WTC11 (cell line): Measurements from ENCODE around the gene INPP4B. TPM values are rescaled to one million over a fixed set of nuclear protein-coding genes. Genes with fewer than 3 reads are reported as not detected.

Experiments used
- ATAC-seq: fragments of 200-7000 bp; cut with Tn5 transposase; 2 replicates; pipeline ENCODE4 v1.10.0; 2021; ENCODE audit warnings: mild to moderate bottlenecking, moderate library complexity
- CTCF ChIA-PET: fragments of 300-600 bp; sonication (Branson Sonifier 250); formaldehyde crosslinking; loops from one replicate; lab custom pipeline; 2021; ENCODE audit warnings: antibody characterized with exemption; lab: Charles Lee
- POLR2A ChIA-PET: fragments of 350-600 bp; sonication (Branson Sonifier 250); formaldehyde crosslinking; loops from one replicate; lab custom pipeline; 2021; ENCODE audit warnings: antibody characterized with exemption; lab: Charles Lee
- DNase-seq: peaks from one replicate; pipeline ENCODE4 v3.0.0; 2021; ENCODE audit warnings: low spot score
- H3K27ac Mint-ChIP-seq: 2 replicates; pipeline ENCODE4 v1.8.0; 2021; ENCODE audit warnings: mixed read lengths
- H3K27me3 Mint-ChIP-seq: 2 replicates; pipeline ENCODE4 v1.8.0; 2021; ENCODE audit warnings: low read depth, mild to moderate bottlenecking, moderate library complexity, mixed read lengths
- H3K36me3 Mint-ChIP-seq: 2 replicates; pipeline ENCODE4 v1.8.0; 2021; ENCODE audit warnings: mixed read lengths
- H3K4me1 Mint-ChIP-seq: 2 replicates; pipeline ENCODE4 v1.8.0; 2022; ENCODE audit warnings: mixed read lengths
- H3K4me3 Mint-ChIP-seq: 2 replicates; pipeline ENCODE4 v1.8.0; 2021; ENCODE audit warnings: mild to moderate bottlenecking, moderate library complexity, mixed read lengths
- H3K9me3 Mint-ChIP-seq: 2 replicates; pipeline ENCODE4 v1.8.0; 2021; ENCODE audit warnings: mixed read lengths
- ATF2 ChIP-seq: sonication (generic); formaldehyde crosslinking; IDR thresholded peaks from 2 replicates; pipeline ENCODE4 v1.8.1; 2022; ENCODE audit warnings: low read depth, missing genetic modification reagents, borderline replicate concordance
- ATF6 ChIP-seq: sonication (generic); formaldehyde crosslinking; IDR thresholded peaks from 2 replicates; pipeline ENCODE4 v1.8.1; 2023; ENCODE audit warnings: mild to moderate bottlenecking, missing genetic modification reagents
- E2F4 ChIP-seq: sonication (generic); formaldehyde crosslinking; IDR thresholded peaks from 2 replicates; pipeline ENCODE4 v1.8.1; 2022; ENCODE audit warnings: low read depth, mild to moderate bottlenecking, moderate library complexity, missing genetic modification reagents, borderline replicate concordance
- ERG ChIP-seq: fragments of 250-450 bp; sonication (Bioruptor Pico); IDR thresholded peaks from 2 replicates; pipeline ENCODE4 v1.8.0; 2021; ENCODE audit warnings: mild to moderate bottlenecking
- ETV6 ChIP-seq: sonication (generic); formaldehyde crosslinking; IDR thresholded peaks from 2 replicates; pipeline ENCODE4 v1.8.1; 2022; ENCODE audit warnings: mild to moderate bottlenecking, missing genetic modification reagents
- GTF2I ChIP-seq: fragments of 250-450 bp; sonication (Bioruptor Pico); conservative IDR thresholded peaks from 2 replicates; pipeline ENCODE4 v1.4.0; 2021; ENCODE audit warnings: mild to moderate bottlenecking
- HMGA2 ChIP-seq: fragments of 250-450 bp; sonication (Bioruptor Pico); IDR thresholded peaks from 2 replicates; pipeline ENCODE4 v1.4.0; 2021; ENCODE audit warnings: mild to moderate bottlenecking, moderate library complexity
- MAX ChIP-seq: sonication (generic); formaldehyde crosslinking; IDR thresholded peaks from 2 replicates; pipeline ENCODE4 v1.8.0; 2022; ENCODE audit warnings: mild to moderate bottlenecking, missing genetic modification reagents
- NFE2L1 ChIP-seq: sonication (generic); formaldehyde crosslinking; IDR thresholded peaks from 2 replicates; pipeline ENCODE4 v1.8.1; 2023; ENCODE audit warnings: missing genetic modification reagents
- NR2C2 ChIP-seq: sonication (generic); formaldehyde crosslinking; IDR thresholded peaks from 2 replicates; pipeline ENCODE4 v1.8.0; 2022; ENCODE audit warnings: mild to moderate bottlenecking, missing genetic modification reagents
- OVOL2 ChIP-seq: fragments of 250-450 bp; sonication (Bioruptor Pico); IDR thresholded peaks from 2 replicates; pipeline ENCODE4 v1.9.0; 2021; ENCODE audit warnings: mild to moderate bottlenecking, borderline replicate concordance
- RELA ChIP-seq: sonication (generic); formaldehyde crosslinking; IDR thresholded peaks from 2 replicates; pipeline ENCODE4 v1.8.1; 2022; ENCODE audit warnings: missing genetic modification reagents, mild to moderate bottlenecking, borderline replicate concordance
- SP1 ChIP-seq: sonication (generic); formaldehyde crosslinking; conservative IDR thresholded peaks from 2 replicates; pipeline ENCODE4 v1.8.1; 2022; ENCODE audit warnings: missing genetic modification reagents
- TP53 ChIP-seq: sonication (generic); formaldehyde crosslinking; IDR thresholded peaks from 2 replicates; pipeline ENCODE4 v1.8.1; 2023; ENCODE audit warnings: mild to moderate bottlenecking, missing genetic modification reagents
- ZMAT4 ChIP-seq: fragments of 250-450 bp; sonication (Bioruptor Pico); IDR thresholded peaks from 2 replicates; pipeline ENCODE4 v1.9.0; 2021; ENCODE audit warnings: mild to moderate bottlenecking
- ZNF121 ChIP-seq: sonication (generic); formaldehyde crosslinking; IDR thresholded peaks from 2 replicates; pipeline ENCODE4 v1.8.0; 2023; ENCODE audit warnings: missing genetic modification reagents
- ZNF396 ChIP-seq: fragments of 250-450 bp; sonication (Bioruptor Pico); IDR thresholded peaks from 2 replicates; pipeline ENCODE4 v1.8.0; 2021; ENCODE audit warnings: mild to moderate bottlenecking, moderate library complexity, borderline replicate concordance
- total RNA-seq: library from RNA; stranded (reverse); gene quantifications from 3 replicates; pipeline ENCODE4 v1.2.3, GENCODE V29; 2021
- TF ChIP-seq, protein P1 (sequence below): sonication (generic); formaldehyde crosslinking; IDR thresholded peaks from 2 replicates; pipeline ENCODE4 v1.8.1; 2023; ENCODE audit warnings: mild to moderate bottlenecking, missing genetic modification reagents, moderate library complexity
- TF ChIP-seq, protein P2 (sequence below): sonication (generic); formaldehyde crosslinking; IDR thresholded peaks from 2 replicates; pipeline ENCODE4 v1.8.1; 2022; ENCODE audit warnings: missing genetic modification reagents, borderline replicate concordance
- TF ChIP-seq, protein P3 (sequence below): sonication (generic); formaldehyde crosslinking; IDR thresholded peaks from 2 replicates; pipeline ENCODE4 v1.8.0; 2022; ENCODE audit warnings: mild to moderate bottlenecking, missing genetic modification reagents
- TF ChIP-seq, protein P4 (sequence below): sonication (generic); formaldehyde crosslinking; conservative IDR thresholded peaks from 2 replicates; pipeline ENCODE4 v1.8.1; 2022; ENCODE audit warnings: mild to moderate bottlenecking, missing genetic modification reagents

Gene INPP4B
- total RNA-seq, 1 experiment from 2014 or later: 0.92 TPM

DNA sequence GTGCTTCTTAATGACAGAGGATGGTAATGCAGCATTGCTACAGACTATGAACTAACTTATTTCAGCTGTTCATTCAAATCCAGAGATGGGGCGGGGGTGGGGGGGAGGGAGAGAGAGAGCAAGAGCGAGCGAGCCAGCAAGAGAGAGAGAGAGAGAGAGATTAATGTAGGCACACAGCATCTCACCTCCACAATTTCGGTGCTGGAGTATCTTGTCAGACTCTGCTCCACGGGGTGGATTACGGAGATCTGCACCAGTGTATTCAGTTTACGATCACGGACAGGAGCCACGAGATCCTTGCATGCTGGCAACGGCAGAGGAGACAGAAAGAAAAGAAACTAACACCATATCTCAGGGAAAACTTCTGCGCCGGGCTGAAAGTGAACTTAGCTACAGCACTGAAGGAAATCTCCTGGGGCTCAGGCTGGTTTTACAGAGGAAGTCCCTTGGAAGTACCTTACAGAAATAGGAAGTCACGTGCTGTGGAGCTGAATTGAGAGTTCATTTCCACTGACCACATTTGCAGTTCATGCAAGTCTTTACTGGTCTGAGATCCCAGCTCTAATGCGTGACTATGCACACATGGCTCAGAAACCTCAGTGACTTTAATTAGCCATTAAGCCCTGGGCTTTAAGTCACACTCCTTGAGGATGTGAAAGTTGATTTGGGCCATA is 440.9 kb downstream of the INPP4B start:
- ChIA-PET CTCF (no interaction called here), POLR2A (no interaction called here)
- peak overlapping the region; percentile 58 for H3K4me3 Mint-ChIP-seq
- no peaks in the 10 kb centered on the region for H3K27me3 Mint-ChIP-seq
- DNase-seq (no peak), ATAC-seq (peak; percentile 11)
- H3K9me3 Mint-ChIP-seq: no peaks in the 10 kb centered on the region
- peaks cover 62% of the 10 kb centered on the region for H3K4me1 Mint-ChIP-seq
- TF ChIP-seq, protein P1, sequence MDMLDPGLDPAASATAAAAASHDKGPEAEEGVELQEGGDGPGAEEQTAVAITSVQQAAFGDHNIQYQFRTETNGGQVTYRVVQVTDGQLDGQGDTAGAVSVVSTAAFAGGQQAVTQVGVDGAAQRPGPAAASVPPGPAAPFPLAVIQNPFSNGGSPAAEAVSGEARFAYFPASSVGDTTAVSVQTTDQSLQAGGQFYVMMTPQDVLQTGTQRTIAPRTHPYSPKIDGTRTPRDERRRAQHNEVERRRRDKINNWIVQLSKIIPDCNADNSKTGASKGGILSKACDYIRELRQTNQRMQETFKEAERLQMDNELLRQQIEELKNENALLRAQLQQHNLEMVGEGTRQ (CRISPR knock-in tag): peak; percentile 39; the same call in 1 of the 2 replicates
- TF ChIP-seq ETV6 (0 out of 2 replicates have a peak, but pooled peaks have one; percentile 47), ZNF121 (CRISPR knock-in tag) (no peak), OVOL2 (CRISPR knock-in tag) (no peak), E2F4 (CRISPR knock-in tag) (no peak), NR2C2 (no peak)
- TF ChIP-seq, protein P2, sequence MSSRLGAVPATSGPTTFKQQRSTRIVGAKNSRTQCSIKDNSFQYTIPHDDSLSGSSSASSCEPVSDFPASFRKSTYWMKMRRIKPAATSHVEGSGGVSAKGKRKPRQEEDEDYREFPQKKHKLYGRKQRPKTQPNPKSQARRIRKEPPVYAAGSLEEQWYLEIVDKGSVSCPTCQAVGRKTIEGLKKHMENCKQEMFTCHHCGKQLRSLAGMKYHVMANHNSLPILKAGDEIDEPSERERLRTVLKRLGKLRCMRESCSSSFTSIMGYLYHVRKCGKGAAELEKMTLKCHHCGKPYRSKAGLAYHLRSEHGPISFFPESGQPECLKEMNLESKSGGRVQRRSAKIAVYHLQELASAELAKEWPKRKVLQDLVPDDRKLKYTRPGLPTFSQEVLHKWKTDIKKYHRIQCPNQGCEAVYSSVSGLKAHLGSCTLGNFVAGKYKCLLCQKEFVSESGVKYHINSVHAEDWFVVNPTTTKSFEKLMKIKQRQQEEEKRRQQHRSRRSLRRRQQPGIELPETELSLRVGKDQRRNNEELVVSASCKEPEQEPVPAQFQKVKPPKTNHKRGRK: no peak
- TF ChIP-seq, protein P3, sequence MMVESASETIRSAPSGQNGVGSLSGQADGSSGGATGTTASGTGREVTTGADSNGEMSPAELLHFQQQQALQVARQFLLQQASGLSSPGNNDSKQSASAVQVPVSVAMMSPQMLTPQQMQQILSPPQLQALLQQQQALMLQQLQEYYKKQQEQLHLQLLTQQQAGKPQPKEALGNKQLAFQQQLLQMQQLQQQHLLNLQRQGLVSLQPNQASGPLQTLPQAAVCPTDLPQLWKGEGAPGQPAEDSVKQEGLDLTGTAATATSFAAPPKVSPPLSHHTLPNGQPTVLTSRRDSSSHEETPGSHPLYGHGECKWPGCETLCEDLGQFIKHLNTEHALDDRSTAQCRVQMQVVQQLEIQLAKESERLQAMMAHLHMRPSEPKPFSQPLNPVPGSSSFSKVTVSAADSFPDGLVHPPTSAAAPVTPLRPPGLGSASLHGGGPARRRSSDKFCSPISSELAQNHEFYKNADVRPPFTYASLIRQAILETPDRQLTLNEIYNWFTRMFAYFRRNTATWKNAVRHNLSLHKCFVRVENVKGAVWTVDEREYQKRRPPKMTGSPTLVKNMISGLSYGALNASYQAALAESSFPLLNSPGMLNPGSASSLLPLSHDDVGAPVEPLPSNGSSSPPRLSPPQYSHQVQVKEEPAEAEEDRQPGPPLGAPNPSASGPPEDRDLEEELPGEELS (CRISPR knock-in tag): no peak
- no peaks in the 10 kb centered on the region for H3K36me3 Mint-ChIP-seq
- H3K27ac Mint-ChIP-seq: peak overlapping the region; percentile 96

GRCh38 chr4:142404191-142404611 is 441.9 kb downstream of the INPP4B start:
- ChIA-PET POLR2A (no interaction called here), CTCF (no interaction called here)
- Mint-ChIP-seq H3K4me3 (no peak overlapping the region; the same call in 1 of the 2 replicates), H3K27me3 (no peaks in the 10 kb centered on the region), H3K4me1 (peaks cover 71% of the 10 kb centered on the region), H3K9me3 (no peaks in the 10 kb centered on the region), H3K27ac (no peak overlapping the region), H3K36me3 (no peaks in the 10 kb centered on the region)
- DNase-seq: no peak
- ATAC-seq: no peak
- TF ChIP-seq TP53 (CRISPR knock-in tag): no peak
- TF ChIP-seq, protein P4, sequence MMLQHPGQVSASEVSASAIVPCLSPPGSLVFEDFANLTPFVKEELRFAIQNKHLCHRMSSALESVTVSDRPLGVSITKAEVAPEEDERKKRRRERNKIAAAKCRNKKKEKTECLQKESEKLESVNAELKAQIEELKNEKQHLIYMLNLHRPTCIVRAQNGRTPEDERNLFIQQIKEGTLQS (CRISPR knock-in tag): no peak
- TF ChIP-seq NFE2L1 (CRISPR knock-in tag): no peak
- no peak for TF ChIP-seq ATF6
- TF ChIP-seq HMGA2 (CRISPR knock-in tag): no peak
- TF ChIP-seq ATF2: no peak
- no peak for TF ChIP-seq MAX (CRISPR knock-in tag)
- TF ChIP-seq, protein P3 (CRISPR knock-in tag): no peak
- TF ChIP-seq ZMAT4 (CRISPR knock-in tag): no peak
- no peak for TF ChIP-seq GTF2I (CRISPR knock-in tag)
- TF ChIP-seq ZNF396 (CRISPR knock-in tag): no peak
- TF ChIP-seq SP1 (CRISPR knock-in tag): no peak
- no peak for TF ChIP-seq ERG (CRISPR knock-in tag)
- TF ChIP-seq RELA (CRISPR knock-in tag): no peak
